A673 (cell line): Measurements from ENCODE around the gene TNS1. TPM values are rescaled to one million over a fixed set of nuclear protein-coding genes. Genes with fewer than 3 reads are reported as not detected.

Source experiments
- BruUV-seq: library from RNA; stranded (reverse); fragments of 400-500 nt; replicated peaks from 2 replicates; lab custom pipeline; 2021; lab: Mats Ljungman, UMichigan
- CTCF ChIA-PET: fragments of 300-600 bp; sonication (Branson Sonifier 250); formaldehyde crosslinking; loops from one replicate; lab custom pipeline; 2022; ENCODE audit warnings: antibody characterized with exemption; lab: Charles Lee
- POLR2A ChIA-PET: fragments of 300-600 bp; sonication (Branson Sonifier 250); formaldehyde crosslinking; loops from one replicate; lab custom pipeline; 2022; ENCODE audit warnings: antibody characterized with exemption; ENCODE audit not compliant: low non-redundant PET; lab: Charles Lee
- DNase-seq: peaks from one replicate; pipeline ENCODE4 v3.0.0-alpha.2; 2015; ENCODE audit warnings: low spot score
- H3K27ac ChIP-seq: fragments of 200-600 bp; sonication (generic); 2 replicates; pipeline ENCODE4 v1.5.1; 2016; ENCODE audit warnings: mixed run types, low read depth, mild to moderate bottlenecking, mixed read lengths, antibody characterized with exemption, low read length; ENCODE audit not compliant: poor library complexity, severe bottlenecking
- H3K27me3 ChIP-seq: fragments of 200-600 bp; sonication (generic); replicated peaks from 2 replicates; pipeline ENCODE4 v1.6.1; 2017; ENCODE audit warnings: mixed run types, low read depth, mild to moderate bottlenecking, mixed read lengths, antibody characterized with exemption, low read length; ENCODE audit not compliant: insufficient read depth, poor library complexity
- H3K36me3 ChIP-seq: fragments of 200-600 bp; sonication (generic); 2 replicates; pipeline ENCODE4 v1.6.1; 2016; ENCODE audit warnings: mixed run types, mild to moderate bottlenecking, mixed read lengths, antibody characterized with exemption, low read length; ENCODE audit not compliant: insufficient read depth, poor library complexity, severe bottlenecking
- H3K4me1 ChIP-seq: fragments of 200-600 bp; sonication (generic); 2 replicates; pipeline ENCODE4 v1.6.1; 2017; ENCODE audit warnings: mixed run types, mild to moderate bottlenecking, mixed read lengths, antibody characterized with exemption, low read length; ENCODE audit not compliant: insufficient read depth, poor library complexity, severe bottlenecking
- H3K4me3 ChIP-seq: fragments of 200-600 bp; sonication (generic); 2 replicates; pipeline ENCODE4 v1.5.1; 2016; ENCODE audit warnings: low read depth, mixed run types, mild to moderate bottlenecking, mixed read lengths, low read length; ENCODE audit not compliant: poor library complexity, severe bottlenecking
- H3K9me3 ChIP-seq: fragments of 200-600 bp; sonication (generic); 2 replicates; pipeline ENCODE4 v1.6.1; 2016; ENCODE audit warnings: mixed run types, low read depth, mild to moderate bottlenecking, mixed read lengths, antibody characterized with exemption, low read length; ENCODE audit not compliant: poor library complexity, severe bottlenecking
- CTCF ChIP-seq: fragments of 300-800, 200-600 bp; sonication (generic); conservative IDR thresholded peaks from 2 replicates; pipeline ENCODE4 v1.5.1; 2017; ENCODE audit warnings: low read depth, mild to moderate bottlenecking, antibody characterized with exemption, low read length, moderate library complexity, mixed read lengths
- EZH2 ChIP-seq: fragments of 200-600 bp; sonication (generic); IDR thresholded peaks from 2 replicates; pipeline ENCODE4 v1.6.1; 2017; ENCODE audit warnings: borderline replicate concordance, low read depth, mild to moderate bottlenecking, mixed read lengths, antibody characterized with exemption, low read length; ENCODE audit not compliant: poor library complexity, severe bottlenecking
- intact Hi-C: fragments of 100-400 bp; cut with micrococcal nuclease; formaldehyde crosslinking; loops from one replicate; pipeline ENCODE4 v1.10.0; 2022; ENCODE audit not compliant: unreplicated experiment
- total RNA-seq: library from RNA; stranded (reverse); gene quantifications from 2 replicates; pipeline ENCODE4 v1.2.3, GENCODE V29; 2021

TNS1 gene
- total RNA-seq, 1 experiment from 2014 or later: 99.6 TPM

GRCh38 chr2:217942731-217943335 is 60.0 kb downstream of the TNS1 start:
- H3K4me3 ChIP-seq: no peak overlapping the region
- H3K36me3 ChIP-seq: no peaks in the 10 kb centered on the region
- H3K27ac ChIP-seq: no peak overlapping the region
- no peak for TF ChIP-seq EZH2
- CTCF ChIA-PET: no interaction called here
- intact Hi-C loops: no loop called here
- no TSS peak for BruUV-seq
- no peaks in the 10 kb centered on the region for H3K9me3 ChIP-seq
- no peak for DNase-seq
- H3K27me3 ChIP-seq: no peaks in the 10 kb centered on the region
- POLR2A ChIA-PET: no interaction called here
- peaks cover 18% of the 10 kb centered on the region for H3K4me1 ChIP-seq

GRCh38 chr2:217941886-217942728 is 60.7 kb downstream of the TNS1 start:
- ChIA-PET POLR2A (no interaction called here), CTCF (no interaction called here)
- TF ChIP-seq EZH2 (no peak), CTCF (no peak)
- no peak overlapping the region for H3K27ac ChIP-seq
- BruUV-seq: no TSS peak
- no peaks in the 10 kb centered on the region for H3K9me3 ChIP-seq
- DNase-seq: no peak
- no peaks in the 10 kb centered on the region for H3K36me3 ChIP-seq
- H3K27me3 ChIP-seq: no peaks in the 10 kb centered on the region
- H3K4me1 ChIP-seq: peaks cover 25% of the 10 kb centered on the region
- intact Hi-C loops: no loop called here
- no peak overlapping the region for H3K4me3 ChIP-seq

GRCh38 chr2:217941339-217941738 is 61.5 kb downstream of the TNS1 start:
- no peak for DNase-seq
- POLR2A ChIA-PET: no interaction called here
- no peaks in the 10 kb centered on the region for H3K27me3 ChIP-seq
- H3K36me3 ChIP-seq: no peaks in the 10 kb centered on the region
- no TSS peak for BruUV-seq
- TF ChIP-seq EZH2 (no peak), CTCF (no peak)
- H3K4me3 ChIP-seq: no peak overlapping the region
- H3K27ac ChIP-seq: no peak overlapping the region
- CTCF ChIA-PET: no interaction called here
- no peaks in the 10 kb centered on the region for H3K9me3 ChIP-seq
- intact Hi-C loops: no loop called here
- peaks cover 33% of the 10 kb centered on the region for H3K4me1 ChIP-seq
